Neural progenitor cell (in vitro differentiated cells): ENCODE data around the gene S100A3.

Source experiments
- EZH2 ChIP-seq: fragments of 200-600 bp; sonication (generic); IDR thresholded peaks from 2 replicates; pipeline ENCODE4 v1.6.1; 2017; ENCODE audit warnings: antibody characterized with exemption, mild to moderate bottlenecking, moderate library complexity
- TF ChIP-seq, protein P1 (sequence below): fragments of 200-600 bp; sonication (generic); IDR thresholded peaks from 2 replicates; pipeline ENCODE4 v1.5.1; 2017; ENCODE audit warnings: antibody characterized with exemption, mild to moderate bottlenecking

DNA sequence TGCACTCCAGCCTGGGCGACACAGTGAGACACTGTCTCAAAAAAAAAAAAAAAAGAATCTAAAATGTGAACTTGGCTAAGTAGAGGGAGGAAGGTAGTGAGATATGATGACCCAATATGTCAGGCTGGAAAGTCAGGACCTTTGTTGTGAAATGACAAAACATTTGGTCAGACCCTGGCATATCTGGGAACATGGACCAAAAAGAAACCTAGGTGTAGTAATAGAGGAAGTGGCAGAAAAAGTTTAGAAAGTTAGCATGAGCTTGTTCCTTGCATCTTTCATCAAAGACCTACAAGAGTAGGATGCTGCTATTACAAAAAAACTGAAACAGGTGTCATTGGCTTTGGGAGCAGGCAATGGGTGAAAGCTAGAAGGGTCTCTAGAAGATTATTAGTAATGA is 7.3 kb upstream of the S100A3 start:
- TF ChIP-seq, protein P1, sequence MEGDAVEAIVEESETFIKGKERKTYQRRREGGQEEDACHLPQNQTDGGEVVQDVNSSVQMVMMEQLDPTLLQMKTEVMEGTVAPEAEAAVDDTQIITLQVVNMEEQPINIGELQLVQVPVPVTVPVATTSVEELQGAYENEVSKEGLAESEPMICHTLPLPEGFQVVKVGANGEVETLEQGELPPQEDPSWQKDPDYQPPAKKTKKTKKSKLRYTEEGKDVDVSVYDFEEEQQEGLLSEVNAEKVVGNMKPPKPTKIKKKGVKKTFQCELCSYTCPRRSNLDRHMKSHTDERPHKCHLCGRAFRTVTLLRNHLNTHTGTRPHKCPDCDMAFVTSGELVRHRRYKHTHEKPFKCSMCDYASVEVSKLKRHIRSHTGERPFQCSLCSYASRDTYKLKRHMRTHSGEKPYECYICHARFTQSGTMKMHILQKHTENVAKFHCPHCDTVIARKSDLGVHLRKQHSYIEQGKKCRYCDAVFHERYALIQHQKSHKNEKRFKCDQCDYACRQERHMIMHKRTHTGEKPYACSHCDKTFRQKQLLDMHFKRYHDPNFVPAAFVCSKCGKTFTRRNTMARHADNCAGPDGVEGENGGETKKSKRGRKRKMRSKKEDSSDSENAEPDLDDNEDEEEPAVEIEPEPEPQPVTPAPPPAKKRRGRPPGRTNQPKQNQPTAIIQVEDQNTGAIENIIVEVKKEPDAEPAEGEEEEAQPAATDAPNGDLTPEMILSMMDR, result no peak
- TF ChIP-seq EZH2, result no peak
